Activated CD4-positive, alpha-beta T cell treated with anti-CD3 and anti-CD28 coated beads for 24 hours (primary cell): ENCODE data around the gene U2AF1.
A peak's percentile ranks its signal among the peaks of the same experiment; 100 is the strongest.
"Not testable (repeated sequence)": the region's sequence is repeated elsewhere in the genome, so short reads cannot be mapped to it uniquely, and the experiment has no call there.

Source experiments
- DNase-seq, 2 donors: peaks; one replicate each; pipeline ENCODE4 v3.0.0-alpha.2; 2020; ENCODE audit warnings: low read depth in 2 of 2

Gene U2AF1

GRCh38 chr21:43106965-43107793, at the start of gene U2AF1:
TSS of gene U2AF1 (minus strand) at chr21:43107570. CDS start at chr21:43107494, 76 bp downstream.
- DNase-seq: peak in 1 of 2 donors; percentile 56

GRCh38 chr21:43153601-43154000, 46.2 kb upstream of the U2AF1 start:
- DNase-seq: not testable (repeated sequence)

- DNase-seq: not testable (repeated sequence)
These were observed 42.0 kb upstream of the U2AF1 start for GRCh38 chr21:43149344-43149743.

GRCh38 chr21:43147999-43148398, 40.6 kb upstream of the U2AF1 start:
- DNase-seq: not testable (repeated sequence)

GRCh38 chr21:43146637-43147036, 39.3 kb upstream of the U2AF1 start:
- not testable (repeated sequence) for DNase-seq

GRCh38 chr21:43141407-43141806, 34.0 kb upstream of the U2AF1 start:
- not testable (repeated sequence) for DNase-seq

- DNase-seq: not testable (repeated sequence)
These were observed 31.6 kb upstream of the U2AF1 start for GRCh38 chr21:43138944-43139343.

GRCh38 chr21:43134520-43134919, 27.1 kb upstream of the U2AF1 start:
- not testable (repeated sequence) for DNase-seq

GRCh38 chr21:43130094-43130493, 22.7 kb upstream of the U2AF1 start:
- not testable (repeated sequence) for DNase-seq

GRCh38 chr21:43115956-43116355, 8.6 kb upstream of the U2AF1 start:
- DNase-seq: not testable (repeated sequence)

GRCh38 chr21:43114483-43114882, 7.1 kb upstream of the U2AF1 start:
- not testable (repeated sequence) for DNase-seq

GRCh38 chr21:43109006-43109405, 1.6 kb upstream of the U2AF1 start:
- DNase-seq: not testable (repeated sequence)

- DNase-seq: not testable (repeated sequence)
These were observed 807 bp upstream of the U2AF1 start for GRCh38 chr21:43108177-43108576.

GRCh38 chr21:43107794-43108137, 396 bp upstream of the U2AF1 start:
- DNase-seq: not testable (repeated sequence)

GRCh38 chr21:43104642-43105041, 2.7 kb downstream of the U2AF1 start:
- DNase-seq: not testable (repeated sequence)

GRCh38 chr21:43102281-43102680, 5.1 kb downstream of the U2AF1 start:
- DNase-seq: not testable (repeated sequence)

- not testable (repeated sequence) for DNase-seq
These were observed 5.7 kb downstream of the U2AF1 start for GRCh38 chr21:43101676-43102075.

GRCh38 chr21:43101000-43101399, 6.4 kb downstream of the U2AF1 start:
- DNase-seq: not testable (repeated sequence)

- DNase-seq: not testable (repeated sequence)
These were observed 15.3 kb downstream of the U2AF1 start for GRCh38 chr21:43091979-43092614.

- DNase-seq: not testable (repeated sequence)
These were observed 16.4 kb downstream of the U2AF1 start for GRCh38 chr21:43090947-43091346.

GRCh38 chr21:43089463-43089862, 17.9 kb downstream of the U2AF1 start:
- not testable (repeated sequence) for DNase-seq

GRCh38 chr21:43082587-43083300, 24.6 kb downstream of the U2AF1 start:
- not testable (repeated sequence) for DNase-seq
